ENCODE data around the gene KCNK15.

The KCNK15 gene

GRCh38 chr20:44772636-44773035, 27.0 kb downstream of the KCNK15 start:
- no peak overlapping the region for H3K4me3 ChIP-seq (ENCODE audit: low read depth, low read length)
- no peak for DNase-seq (ENCODE audit: low read depth)
- TF ChIP-seq CTCF (IDR thresholded peaks at IDR 0.05; ENCODE audit: insufficient read depth, low read depth, low read length, missing control alignments) = no peak

- TF ChIP-seq CTCF (IDR thresholded peaks at IDR 0.05; ENCODE audit: insufficient read depth, low read depth, low read length, missing control alignments) = no peak
- H3K4me3 ChIP-seq (ENCODE audit: low read depth, low read length) = no peak overlapping the region
- DNase-seq (ENCODE audit: low read depth) = no peak
These were observed 27.6 kb downstream of the KCNK15 start for GRCh38 chr20:44773070-44773829.

- no peak for DNase-seq (ENCODE audit: low read depth)
- no peak for TF ChIP-seq CTCF (IDR thresholded peaks at IDR 0.05; ENCODE audit: insufficient read depth, low read depth, low read length, missing control alignments)
- H3K4me3 ChIP-seq (ENCODE audit: low read depth, low read length) = no peak overlapping the region
These were observed 31.3 kb downstream of the KCNK15 start for GRCh38 chr20:44776980-44777379.

- peak; percentile 55 for DNase-seq (ENCODE audit: low read depth)
- H3K4me3 ChIP-seq (ENCODE audit: low read depth, low read length) = no peak overlapping the region
- TF ChIP-seq CTCF (IDR thresholded peaks at IDR 0.05; ENCODE audit: insufficient read depth, low read depth, low read length, missing control alignments) = no peak
These were observed 34.6 kb downstream of the KCNK15 start for GRCh38 chr20:44780226-44780625.

GRCh38 chr20:44781118-44781517, 35.5 kb downstream of the KCNK15 start:
- TF ChIP-seq CTCF (IDR thresholded peaks at IDR 0.05; ENCODE audit: insufficient read depth, low read depth, low read length, missing control alignments) = no peak
- no peak overlapping the region for H3K4me3 ChIP-seq (ENCODE audit: low read depth, low read length)
- DNase-seq (ENCODE audit: low read depth) = no peak

GRCh38 chr20:44781791-44782190, 36.1 kb downstream of the KCNK15 start:
- DNase-seq (ENCODE audit: low read depth) = no peak
- TF ChIP-seq CTCF (IDR thresholded peaks at IDR 0.05; ENCODE audit: insufficient read depth, low read depth, low read length, missing control alignments) = no peak
- no peak overlapping the region for H3K4me3 ChIP-seq (ENCODE audit: low read depth, low read length)

- no peak for TF ChIP-seq CTCF (IDR thresholded peaks at IDR 0.05; ENCODE audit: insufficient read depth, low read depth, low read length, missing control alignments)
- no peak for DNase-seq (ENCODE audit: low read depth)
- H3K4me3 ChIP-seq (ENCODE audit: low read depth, low read length) = no peak overlapping the region
These were observed 39.0 kb downstream of the KCNK15 start for GRCh38 chr20:44784688-44785087.
